Ovary (tissue), 3 donors: Measurements from ENCODE around the gene IL18.
"Not testable (repeated sequence)": the region's sequence is repeated elsewhere in the genome, so short reads cannot be mapped to it uniquely, and the experiment has no call there.

Source experiments
- EP300 ChIP-seq: sonication (generic); formaldehyde crosslinking; IDR thresholded peaks from one replicate; pipeline ENCODE4 v1.6.1; 2017; ENCODE audit warnings: antibody characterized with exemption
- POLR2A ChIP-seq: fragments of 450-650 bp; IDR thresholded peaks from one replicate; pipeline ENCODE4 v1.6.1; 2017; ENCODE audit warnings: antibody characterized with exemption, mild to moderate bottlenecking, moderate library complexity
- TF ChIP-seq, protein P1 (sequence below), 3 donors: fragments of 450-650 bp in 2 of 3; fragments of 200-600 bp in 1 of 3; IDR thresholded peaks; one replicate each; pipeline versions ENCODE4 v1.5.1 to v1.8.0; 2016 to 2022; ENCODE audit warnings: antibody characterized with exemption in 3 of 3, mild to moderate bottlenecking in 1 of 3
- donor health status: DM: no; HTN: no; CAD: no.

DNA sequence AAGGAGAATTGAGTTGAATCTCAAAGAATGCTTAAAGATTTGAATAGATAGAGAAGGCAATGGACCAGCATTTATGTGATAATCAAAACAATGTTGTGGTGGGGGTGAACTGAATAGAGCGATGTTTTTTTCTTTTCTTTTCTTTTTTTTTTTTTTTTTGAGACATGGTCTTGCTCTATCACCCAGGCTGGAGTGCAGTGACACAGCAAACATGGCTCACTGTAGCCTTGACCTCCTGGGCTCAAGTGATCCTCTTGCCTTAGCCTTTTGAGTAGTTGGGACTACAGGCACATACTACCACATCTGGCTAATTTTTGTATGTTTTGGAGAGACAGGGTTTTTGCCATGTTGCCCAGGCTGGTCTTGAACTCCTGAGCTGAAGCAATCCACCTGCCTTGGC is 1.7 kb downstream of the IL18 start:
- TF ChIP-seq POLR2A, EP300: not testable (repeated sequence)
- TF ChIP-seq, protein P1, sequence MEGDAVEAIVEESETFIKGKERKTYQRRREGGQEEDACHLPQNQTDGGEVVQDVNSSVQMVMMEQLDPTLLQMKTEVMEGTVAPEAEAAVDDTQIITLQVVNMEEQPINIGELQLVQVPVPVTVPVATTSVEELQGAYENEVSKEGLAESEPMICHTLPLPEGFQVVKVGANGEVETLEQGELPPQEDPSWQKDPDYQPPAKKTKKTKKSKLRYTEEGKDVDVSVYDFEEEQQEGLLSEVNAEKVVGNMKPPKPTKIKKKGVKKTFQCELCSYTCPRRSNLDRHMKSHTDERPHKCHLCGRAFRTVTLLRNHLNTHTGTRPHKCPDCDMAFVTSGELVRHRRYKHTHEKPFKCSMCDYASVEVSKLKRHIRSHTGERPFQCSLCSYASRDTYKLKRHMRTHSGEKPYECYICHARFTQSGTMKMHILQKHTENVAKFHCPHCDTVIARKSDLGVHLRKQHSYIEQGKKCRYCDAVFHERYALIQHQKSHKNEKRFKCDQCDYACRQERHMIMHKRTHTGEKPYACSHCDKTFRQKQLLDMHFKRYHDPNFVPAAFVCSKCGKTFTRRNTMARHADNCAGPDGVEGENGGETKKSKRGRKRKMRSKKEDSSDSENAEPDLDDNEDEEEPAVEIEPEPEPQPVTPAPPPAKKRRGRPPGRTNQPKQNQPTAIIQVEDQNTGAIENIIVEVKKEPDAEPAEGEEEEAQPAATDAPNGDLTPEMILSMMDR (IDR thresholded peaks at IDR 0.05): not testable (repeated sequence)
